H1 (cell line): ENCODE data around the gene TTC34. TPM values are rescaled to one million over a fixed set of nuclear protein-coding genes. Genes with fewer than 3 reads are reported as not detected.

Experiments used
- ATF3 ChIP-seq: IDR thresholded peaks from 2 replicates; pipeline ENCODE4 v1.6.1; 2011; ENCODE audit warnings: low read depth, mild to moderate bottlenecking, low read length; ENCODE audit not compliant: insufficient read depth
- E2F6 ChIP-seq: IDR thresholded peaks from 2 replicates; pipeline ENCODE4 v1.6.1; 2012; ENCODE audit warnings: inconsistent platforms
- EZH2 ChIP-seq: fragments of 200-600 bp; sonication (generic); IDR thresholded peaks from 2 replicates; pipeline ENCODE4 v1.7.1; 2012; ENCODE audit warnings: low read depth, mild to moderate bottlenecking, moderate library complexity, low read length, inconsistent platforms; ENCODE audit not compliant: severe bottlenecking
- KDM1A ChIP-seq: fragments of 200-600, 300-600 bp; sonication (generic); IDR thresholded peaks from 2 replicates; pipeline ENCODE4 v1.7.1; 2016; ENCODE audit warnings: mild to moderate bottlenecking, low read length, borderline replicate concordance
- NANOG ChIP-seq: IDR thresholded peaks from 2 replicates; pipeline ENCODE4 v1.6.1; 2011; ENCODE audit warnings: low read length, low read depth, mild to moderate bottlenecking, inconsistent platforms; ENCODE audit not compliant: insufficient read depth, poor library complexity, severe bottlenecking
- PHF8 ChIP-seq: fragments of 200-600 bp; sonication (generic); conservative IDR thresholded peaks from 2 replicates; pipeline ENCODE4 v1.7.1; 2012; ENCODE audit warnings: low read depth, mild to moderate bottlenecking, inconsistent platforms, low read length, moderate library complexity
- POU5F1 ChIP-seq: IDR thresholded peaks from 2 replicates; pipeline ENCODE4 v1.6.1; 2011; ENCODE audit warnings: low read depth, mild to moderate bottlenecking, low read length, moderate library complexity
- polyA plus RNA-seq, 7 experiments: library from polyadenylated mRNA; depleted of rRNA in 3 of 7; stranded (reverse) in 5 of 7; unstranded in 2 of 7; fragments of >200 nt in 5 of 7; fragments of 200-250 nt in 2 of 7; gene quantifications; 1 replicate in 5 of 7; 2 replicates in 1 of 7; 4 replicates in 1 of 7; pipeline versions ENCODE4 v1.2.1 to v1.2.3, GENCODE V29; 2011 to 2013; ENCODE audit warnings: missing spikeins in 2 of 7, mixed read lengths in 2 of 7
- total RNA-seq: library from RNA; stranded (reverse); fragmentation: NEBNext Ultra II Directional; extraction: Animal tissue kit (Norgen Biotek cat#: 25700); gene quantifications from 2 replicates; pipeline ENCODE4 v1.2.1, GENCODE V29; 2021

Gene TTC34
- total and polyA plus RNA-seq, 2 of the 8 experiments (the other 6 are each of a cell fraction or from before 2014, with no cell fraction given): 0.23 to 0.50 TPM

GRCh38 chr1:2591581-2592261, 209.8 kb downstream of the TTC34 start (continued):
- TF ChIP-seq ATF3 (no peak), POU5F1 (no peak), KDM1A (no peak), E2F6 (no peak), PHF8 (no peak), NANOG (no peak), EZH2 (no peak)
